Body of pancreas (tissue), 4 donors: ENCODE measurements around the gene CYP2W1.

Experiments used
- CTCF ChIP-seq, 7 experiments: fragments of 450-650 bp in 4 of 7; fragments of 200-600 bp in 3 of 7; sonication (generic) in 3 of 7; IDR thresholded peaks; one replicate each; pipeline ENCODE4 v1.5.1; 2016 to 2019; ENCODE audit warnings: antibody characterized with exemption in 7 of 7
- POLR2A ChIP-seq, 3 donors: fragments of 450-650 bp; IDR thresholded peaks; one replicate each; pipeline ENCODE4 v1.6.1; 2016; ENCODE audit warnings: antibody characterized with exemption in 3 of 3, mild to moderate bottlenecking in 2 of 3

GRCh38 chr7:983616-984071, 663 bp downstream of the CYP2W1 start:
- TF ChIP-seq CTCF (IDR thresholded peaks at IDR 0.05) (no peak), POLR2A (IDR thresholded peaks at IDR 0.05) (no peak)
